Panc1 (cell line): ENCODE results near the gene ASCC2. TPM values are rescaled to one million over a fixed set of nuclear protein-coding genes. Genes with fewer than 3 reads are reported as not detected.
"Not testable (repeated sequence)": the region's sequence is repeated elsewhere in the genome, so short reads cannot be mapped to it uniquely, and the experiment has no call there.

Experiments
- ATAC-seq: fragments of 200-7000 bp; cut with Tn5 transposase; 2 replicates; pipeline ENCODE4 v1.9.1; 2020; ENCODE audit warnings: mild to moderate bottlenecking, moderate library complexity
- BruUV-seq: library from RNA; stranded (reverse); fragments of 400-500 nt; replicated peaks from 2 replicates; lab custom pipeline; 2021; lab: Mats Ljungman, UMichigan
- CTCF ChIA-PET: fragments of 300-600 bp; sonication (Branson Sonifier 250); formaldehyde crosslinking; loops from one replicate; lab custom pipeline; 2022; ENCODE audit warnings: antibody characterized with exemption; lab: Charles Lee
- POLR2A ChIA-PET: fragments of 300-600 bp; sonication (Branson Sonifier 250); formaldehyde crosslinking; loops from one replicate; lab custom pipeline; 2022; ENCODE audit warnings: antibody characterized with exemption; lab: Charles Lee
- DNase-seq: peaks from one replicate; pipeline ENCODE4 v3.0.0-alpha.2; 2010; ENCODE audit warnings: low read depth, low spot score
- H3K27ac ChIP-seq: 2 replicates; pipeline ENCODE4 v1.5.1; 2011; ENCODE audit warnings: mild to moderate bottlenecking, low read length, inconsistent platforms
- H3K27me3 ChIP-seq: fragments of 200-500 bp; sonication (Bioruptor generic); 2 replicates; pipeline ENCODE4 v1.6.0; 2014; ENCODE audit warnings: low read length, inconsistent platforms; ENCODE audit not compliant: control insufficient read depth, insufficient read depth
- H3K36me3 ChIP-seq: fragments of 200-500 bp; sonication (Bioruptor generic); 2 replicates; pipeline ENCODE4 v1.5.1; 2014; ENCODE audit warnings: inconsistent platforms, mild to moderate bottlenecking, low read length, moderate library complexity; ENCODE audit not compliant: control insufficient read depth, insufficient read depth
- H3K4me1 ChIP-seq: 2 replicates; pipeline ENCODE4 v1.5.1; 2011; ENCODE audit warnings: inconsistent platforms, mild to moderate bottlenecking, low read length, moderate library complexity; ENCODE audit not compliant: control insufficient read depth, insufficient read depth
- H3K4me3 ChIP-seq, 2 experiments: 2 replicates each; pipeline ENCODE4 v1.5.1; 2011 to 2012; ENCODE audit warnings: low read depth in 2 of 2, low read length in 2 of 2, mild to moderate bottlenecking in 2 of 2, inconsistent platforms in 1 of 2, moderate library complexity in 1 of 2
- H3K9me3 ChIP-seq: fragments of 200-500 bp; sonication (Bioruptor generic); 2 replicates; pipeline ENCODE4 v1.5.1; 2014; ENCODE audit warnings: low read depth, mild to moderate bottlenecking, inconsistent platforms, low read length, moderate library complexity; ENCODE audit not compliant: control insufficient read depth, insufficient read depth
- CTCF ChIP-seq: fragments of 450-650 bp; IDR thresholded peaks from 2 replicates; pipeline ENCODE4 v1.5.1; 2017; ENCODE audit warnings: mild to moderate bottlenecking
- POLR2AphosphoS5 ChIP-seq: IDR thresholded peaks from 2 replicates; pipeline ENCODE4 v1.6.1; 2012; ENCODE audit warnings: mild to moderate bottlenecking, low read depth, low read length, moderate library complexity
- REST ChIP-seq, 2 experiments: IDR thresholded peaks; 2 replicates each; pipeline ENCODE4 v1.6.1; 2011 to 2012; ENCODE audit warnings: low read depth in 2 of 2, control low read depth in 1 of 2, low read length in 1 of 2, mild to moderate bottlenecking in 1 of 2, moderate library complexity in 1 of 2; ENCODE audit not compliant: insufficient read depth in 1 of 2
- SIN3A ChIP-seq: IDR thresholded peaks from 2 replicates; pipeline ENCODE4 v1.6.1; 2012; ENCODE audit warnings: low read depth, mild to moderate bottlenecking, low read length, moderate library complexity, borderline replicate concordance; ENCODE audit not compliant: insufficient read depth
- TCF7L2 ChIP-seq: IDR thresholded peaks from 2 replicates; pipeline ENCODE4 v1.6.1; 2011; ENCODE audit warnings: mild to moderate bottlenecking, low read depth, low read length, inconsistent platforms
- in situ Hi-C: cut with HindIII; loops from 2 replicates; pipeline ENCODE4 v1.10.0; 2016; ENCODE audit warnings: low sequenced_read_pairs, low pct_unique_long_range_greater_than_20kb
- intact Hi-C: fragments of 100-400 bp; cut with micrococcal nuclease; formaldehyde crosslinking; loops from one replicate; pipeline ENCODE4 v1.10.0; 2022; ENCODE audit not compliant: unreplicated experiment
- total RNA-seq: library from RNA; stranded (reverse); gene quantifications from one replicate; pipeline ENCODE4 v1.2.1, GENCODE V29; 2021; ENCODE audit not compliant: unreplicated experiment

Gene ASCC2
- total RNA-seq, 1 experiment from 2014 or later = 52.0 TPM

- Histone ChIP-seq H3K4me3 (no peak overlapping the region), H3K27ac (no peak overlapping the region), H3K27me3 (no peaks in the 10 kb centered on the region), H3K9me3 (no peaks in the 10 kb centered on the region), H3K4me1 (no peaks in the 10 kb centered on the region), H3K36me3 (no peaks in the 10 kb centered on the region)
- ChIA-PET POLR2A (interaction anchor here (0.7 kb wide), 1 partner anchor 47 kb away, joined by 3 read pairs; no protein-coding TSS in a partner anchor), CTCF (interaction anchor here (0.6 kb wide), 1 partner anchor 41 kb away, joined by 4 read pairs; no protein-coding TSS in a partner anchor)
- no TSS peak for BruUV-seq
- TF ChIP-seq SIN3A (no peak), CTCF (no peak)
- in situ Hi-C loops (no loop called here), intact Hi-C loops (no loop called here)
- DNase-seq (no peak), ATAC-seq (no peak)
Measured at GRCh38 chr22:29860006-29860766, 22.1 kb upstream of the ASCC2 start.

DNA sequence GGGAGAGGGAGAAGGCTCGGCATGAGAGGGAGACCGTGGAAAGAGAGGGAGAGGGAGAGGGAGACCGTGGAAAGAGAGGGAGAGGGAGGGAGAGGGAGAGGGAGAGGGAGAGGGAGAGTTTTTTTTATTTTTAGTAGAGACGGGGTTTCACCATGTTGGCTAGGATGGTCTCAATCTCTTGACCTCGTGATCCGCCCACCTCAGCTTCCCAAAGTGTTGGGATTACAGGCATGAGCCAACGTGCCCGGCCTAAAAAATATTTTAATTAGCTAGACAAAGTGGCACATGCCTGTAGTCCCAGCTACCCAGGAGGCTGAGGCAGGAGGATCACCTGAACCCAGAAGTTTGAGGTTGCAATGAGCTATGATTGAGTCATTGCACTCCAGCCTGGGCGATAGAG lies 21.0 kb upstream of the ASCC2 start:
- H3K36me3 ChIP-seq, H3K4me1 ChIP-seq, intact Hi-C loops, BruUV-seq, H3K4me3 ChIP-seq, POLR2A ChIA-PET, H3K27ac ChIP-seq, H3K27me3 ChIP-seq, DNase-seq, in situ Hi-C loops, ATAC-seq, H3K9me3 ChIP-seq: not testable (repeated sequence)
- CTCF ChIA-PET = interaction anchor here (0.7 kb wide), 1 partner anchor 81 kb away, joined by 4 read pairs; no protein-coding TSS in a partner anchor

DNA sequence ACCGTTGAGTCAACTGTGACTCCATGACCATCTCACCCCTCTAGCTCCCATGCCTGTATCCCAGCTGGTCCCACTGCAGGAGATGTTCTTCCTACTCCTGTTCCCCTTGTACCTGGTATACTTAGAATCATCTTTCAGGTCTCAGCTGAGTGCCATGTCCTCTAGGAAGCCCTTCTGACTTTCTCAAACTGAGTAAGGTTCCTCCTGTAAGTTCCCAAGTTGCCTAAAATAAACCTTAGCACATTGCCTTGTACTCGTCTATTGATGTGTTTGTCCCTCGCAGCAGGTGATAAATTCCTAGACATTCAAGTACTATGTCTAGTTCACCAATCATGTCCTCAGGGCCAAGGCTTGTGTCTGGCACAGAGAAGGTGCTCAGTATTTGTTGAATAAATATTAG lies 18.4 kb upstream of the ASCC2 start:
- CTCF ChIA-PET = no interaction called here
- in situ Hi-C loops = no loop called here

More for the DNA sequence above, 18.4 kb upstream of the ASCC2 start:
- no peaks in the 10 kb centered on the region for H3K9me3 ChIP-seq
- intact Hi-C loops = no loop called here
- H3K4me1 ChIP-seq = no peaks in the 10 kb centered on the region
- no peak for TF ChIP-seq SIN3A
- no peak for TF ChIP-seq TCF7L2
- TF ChIP-seq CTCF = no peak
- TF ChIP-seq REST (IDR thresholded peaks at IDR 0.05; ENCODE audit: insufficient read depth in 1 of 2, low read depth in 2 of 2, low read length in 1 of 2) = no peak
- no peak for TF ChIP-seq POLR2AphosphoS5
- POLR2A ChIA-PET = no interaction called here
- H3K4me3 ChIP-seq = no peak overlapping the region
- H3K27me3 ChIP-seq = no peaks in the 10 kb centered on the region
- BruUV-seq = no TSS peak
- DNase-seq (no peak), ATAC-seq (no peak)
- H3K27ac ChIP-seq = no peak overlapping the region
- H3K36me3 ChIP-seq = no peaks in the 10 kb centered on the region
